H1 (cell line): ENCODE results near the gene GMPR. TPM values are rescaled to one million over a fixed set of nuclear protein-coding genes. Genes with fewer than 3 reads are reported as not detected.

Source experiments
- BRCA1 ChIP-seq: IDR thresholded peaks from 2 replicates; pipeline ENCODE4 v1.6.1; 2012; ENCODE audit warnings: low read depth, low read length, improper control_type of control experiment
- polyA plus RNA-seq, 7 experiments: library from polyadenylated mRNA; depleted of rRNA in 3 of 7; stranded (reverse) in 5 of 7; unstranded in 2 of 7; fragments of >200 nt in 5 of 7; fragments of 200-250 nt in 2 of 7; gene quantifications; 1 replicate in 5 of 7; 2 replicates in 1 of 7; 4 replicates in 1 of 7; pipeline versions ENCODE4 v1.2.1 to v1.2.3, GENCODE V29; 2011 to 2013; ENCODE audit warnings: missing spikeins in 2 of 7, mixed read lengths in 2 of 7
- total RNA-seq: library from RNA; stranded (reverse); fragmentation: NEBNext Ultra II Directional; extraction: Animal tissue kit (Norgen Biotek cat#: 25700); gene quantifications from 2 replicates; pipeline ENCODE4 v1.2.1, GENCODE V29; 2021
- TF ChIP-seq, protein P1 (sequence below), 3 experiments: IDR thresholded peaks; 1 replicate in 2 of 3; 2 replicates in 1 of 3; pipeline versions ENCODE4 v1.5.1 to v1.6.1; 2011; ENCODE audit warnings: low read length in 3 of 3, mild to moderate bottlenecking in 3 of 3, inconsistent platforms in 2 of 3, low read depth in 1 of 3, moderate library complexity in 1 of 3; ENCODE audit not compliant: insufficient read depth in 1 of 3; ENCODE audit errors: control extremely low read depth in 1 of 3

GMPR gene
- total and polyA plus RNA-seq, 2 of the 8 experiments (the other 6 are each of a cell fraction or from before 2014, with no cell fraction given), result 0.99 to 1.2 TPM

DNA sequence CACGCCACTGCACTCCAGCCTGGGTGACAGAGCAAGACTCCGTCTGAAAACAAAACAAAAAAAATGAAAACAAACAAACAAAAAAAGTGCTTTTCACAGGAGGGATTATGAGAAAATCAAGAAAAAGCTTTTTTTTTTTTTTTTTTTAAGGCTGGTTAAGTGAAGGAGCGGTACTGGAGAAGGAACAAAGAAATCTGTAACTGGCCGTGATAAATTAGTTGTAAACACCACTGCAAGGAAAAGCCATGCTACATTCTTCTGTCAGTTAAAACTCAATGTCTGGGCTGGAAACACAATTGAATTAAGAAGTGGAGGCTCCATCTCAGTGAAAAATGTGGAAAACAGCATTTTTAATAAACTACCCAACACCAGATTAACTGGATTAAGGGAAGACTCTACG lies 6.3 kb upstream of the GMPR start (continued):
- TF ChIP-seq, protein P1, sequence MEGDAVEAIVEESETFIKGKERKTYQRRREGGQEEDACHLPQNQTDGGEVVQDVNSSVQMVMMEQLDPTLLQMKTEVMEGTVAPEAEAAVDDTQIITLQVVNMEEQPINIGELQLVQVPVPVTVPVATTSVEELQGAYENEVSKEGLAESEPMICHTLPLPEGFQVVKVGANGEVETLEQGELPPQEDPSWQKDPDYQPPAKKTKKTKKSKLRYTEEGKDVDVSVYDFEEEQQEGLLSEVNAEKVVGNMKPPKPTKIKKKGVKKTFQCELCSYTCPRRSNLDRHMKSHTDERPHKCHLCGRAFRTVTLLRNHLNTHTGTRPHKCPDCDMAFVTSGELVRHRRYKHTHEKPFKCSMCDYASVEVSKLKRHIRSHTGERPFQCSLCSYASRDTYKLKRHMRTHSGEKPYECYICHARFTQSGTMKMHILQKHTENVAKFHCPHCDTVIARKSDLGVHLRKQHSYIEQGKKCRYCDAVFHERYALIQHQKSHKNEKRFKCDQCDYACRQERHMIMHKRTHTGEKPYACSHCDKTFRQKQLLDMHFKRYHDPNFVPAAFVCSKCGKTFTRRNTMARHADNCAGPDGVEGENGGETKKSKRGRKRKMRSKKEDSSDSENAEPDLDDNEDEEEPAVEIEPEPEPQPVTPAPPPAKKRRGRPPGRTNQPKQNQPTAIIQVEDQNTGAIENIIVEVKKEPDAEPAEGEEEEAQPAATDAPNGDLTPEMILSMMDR (IDR thresholded peaks at IDR 0.05; ENCODE audit: control extremely low read depth in 1 of 3, insufficient read depth in 1 of 3, low read depth in 1 of 3, low read length in 3 of 3), result no peak
- no peak for TF ChIP-seq BRCA1
